CD8-positive, alpha-beta memory T cell (primary cell): ENCODE results near the gene PSMD11. TPM values are rescaled to one million over a fixed set of nuclear protein-coding genes. Genes with fewer than 3 reads are reported as not detected.
"Not testable (repeated sequence)": the region's sequence is repeated elsewhere in the genome, so short reads cannot be mapped to it uniquely, and the experiment has no call there.

ENCODE experiments used
- CTCF ChIA-PET: fragments of 350-600 bp; sonication (Branson Sonifier 250); formaldehyde crosslinking; loops from one replicate; lab custom pipeline; 2021; ENCODE audit warnings: antibody characterized with exemption; lab: Charles Lee
- POLR2A ChIA-PET: fragments of 350-600 bp; sonication (Branson Sonifier 250); formaldehyde crosslinking; loops from one replicate; lab custom pipeline; 2021; ENCODE audit warnings: antibody characterized with exemption; lab: Charles Lee
- DNase-seq, 5 donors: peaks; one replicate each; pipeline versions ENCODE4 v3.0.0 to v3.0.0-alpha.2; 2020 to 2022; ENCODE audit warnings: mixed read lengths in 1 of 5
- H3K27ac ChIP-seq: one replicate; pipeline ENCODE4 v1.7.0; 2013; ENCODE audit warnings: low read depth, mild to moderate bottlenecking, low read length, moderate library complexity
- H3K27me3 ChIP-seq: 2 replicates; pipeline ENCODE4 v1.7.0; 2013; ENCODE audit warnings: low read length, mild to moderate bottlenecking; ENCODE audit not compliant: insufficient read depth, poor library complexity, severe bottlenecking
- H3K36me3 ChIP-seq: 2 replicates; pipeline ENCODE4 v1.7.0; 2013; ENCODE audit warnings: mild to moderate bottlenecking, low read length, moderate library complexity; ENCODE audit not compliant: insufficient read depth
- H3K4me1 ChIP-seq: 2 replicates; pipeline ENCODE4 v1.7.0; 2013; ENCODE audit warnings: mild to moderate bottlenecking, low read length, moderate library complexity; ENCODE audit not compliant: insufficient read depth
- H3K4me3 ChIP-seq: 2 replicates; pipeline ENCODE4 v1.7.0; 2013; ENCODE audit warnings: mild to moderate bottlenecking, low read length
- H3K9me3 ChIP-seq: 2 replicates; pipeline ENCODE4 v1.7.0; 2013; ENCODE audit warnings: mild to moderate bottlenecking, low read length
- H3K27ac Mint-ChIP-seq, 8 donors: one replicate each; pipeline ENCODE4 v1.8.0; 2020 to 2021; ENCODE audit warnings: mixed read lengths in 8 of 8, mild to moderate bottlenecking in 6 of 8, inconsistent platforms in 3 of 8, moderate library complexity in 3 of 8
- H3K27me3 Mint-ChIP-seq, 2 donors: one replicate each; pipeline ENCODE4 v1.8.0; 2020 to 2021; ENCODE audit warnings: mixed read lengths in 2 of 2, mild to moderate bottlenecking in 1 of 2, moderate library complexity in 1 of 2
- H3K36me3 Mint-ChIP-seq, 3 donors: one replicate each; pipeline ENCODE4 v1.8.0; 2020 to 2021; ENCODE audit warnings: mixed read lengths in 3 of 3, inconsistent platforms in 1 of 3, mild to moderate bottlenecking in 1 of 3
- H3K4me1 Mint-ChIP-seq, 3 donors: one replicate each; pipeline ENCODE4 v1.8.0; 2020 to 2021; ENCODE audit warnings: mixed read lengths in 3 of 3, inconsistent platforms in 1 of 3, mild to moderate bottlenecking in 1 of 3
- H3K4me3 Mint-ChIP-seq, 7 donors: one replicate each; pipeline ENCODE4 v1.8.0; 2020 to 2021; ENCODE audit warnings: mixed read lengths in 7 of 7, mild to moderate bottlenecking in 6 of 7, moderate library complexity in 4 of 7, inconsistent platforms in 2 of 7
- H3K9me3 Mint-ChIP-seq, 5 donors: one replicate each; pipeline ENCODE4 v1.8.0; 2020 to 2022; ENCODE audit warnings: mixed read lengths in 5 of 5, mild to moderate bottlenecking in 3 of 5, moderate library complexity in 2 of 5, inconsistent platforms in 1 of 5
- polyA plus RNA-seq: library from polyadenylated mRNA; unstranded; fragments of 300-500 nt; fragmentation: Illumina TruSeq; gene quantifications from one replicate; pipeline ENCODE4 v1.2.3, GENCODE V29; 2021
- total RNA-seq, 2 experiments: library from RNA; stranded (reverse); gene quantifications; one replicate each; pipeline ENCODE4 v1.2.3, GENCODE V29; 2021

Gene PSMD11
- total and polyA plus RNA-seq, 3 experiments from 2014 or later: 145 to 187 (median 175) TPM

- no peaks in the 10 kb centered on the region for H3K9me3 ChIP-seq
- Mint-ChIP-seq H3K27ac (no peak overlapping the region), H3K36me3 (peaks cover 0 to 10% (median 0%) of the 10 kb centered on the region in 3 donors), H3K27me3 (peaks cover 0 to 4% of the 10 kb centered on the region in 2 donors), H3K4me3 (peak overlapping the region in 2 of 7 donors; percentile 3 to 18), H3K4me1 (peaks cover 23 to 28% (median 25%) of the 10 kb centered on the region in 3 donors), H3K9me3 (no peaks in the 10 kb centered on the region)
- H3K27me3 ChIP-seq: no peaks in the 10 kb centered on the region
- POLR2A ChIA-PET: no interaction called here
- H3K36me3 ChIP-seq: no peaks in the 10 kb centered on the region
- CTCF ChIA-PET: interaction anchor here (1.3 kb wide), 1 partner anchor 9 kb away, joined by 3 read pairs; no protein-coding TSS in a partner anchor
- no peak overlapping the region for H3K27ac ChIP-seq
- DNase-seq: no peak
- H3K4me3 ChIP-seq: no peak overlapping the region
- peaks cover 22% of the 10 kb centered on the region for H3K4me1 ChIP-seq
These were observed 2.4 kb upstream of the PSMD11 start for GRCh38 chr17:32441886-32442285.

GRCh38 chr17:32443827-32444300 lies 446 bp upstream of the PSMD11 start:
- Mint-ChIP-seq H3K9me3 (no peaks in the 10 kb centered on the region), H3K4me3 (peak overlapping the region; percentile 78 to 92 (median 89)), H3K4me1 (peaks cover 32 to 36% (median 36%) of the 10 kb centered on the region in 3 donors), H3K27ac (peak overlapping the region; percentile 66 to 95 (median 74)), H3K36me3 (peaks cover 0 to 27% (median 1%) of the 10 kb centered on the region in 3 donors), H3K27me3 (peaks cover 0 to 4% of the 10 kb centered on the region in 2 donors)
- ChIA-PET CTCF (interaction anchor here (0.7 to 4.4 kb wide), 25 partner anchors 8 to 434 kb away, joined by 3 to 40 read pairs (median 5); no protein-coding TSS in a partner anchor), POLR2A (interaction anchor here (0.8 to 1.2 kb wide), 5 partner anchors 41 to 103 kb away, joined by 3 to 8 read pairs (median 4); no protein-coding TSS in a partner anchor)
- no peaks in the 10 kb centered on the region for H3K27me3 ChIP-seq
- no peaks in the 10 kb centered on the region for H3K9me3 ChIP-seq
- no peak overlapping the region for H3K27ac ChIP-seq
- H3K36me3 ChIP-seq: no peaks in the 10 kb centered on the region
- DNase-seq: no peak
- peaks cover 27% of the 10 kb centered on the region for H3K4me1 ChIP-seq
- H3K4me3 ChIP-seq: peak overlapping the region; percentile 85

GRCh38 chr17:32445074-32445415 lies 735 bp downstream of the PSMD11 start:
- peak in 3 of 5 donors; percentile 1 to 15 (median 3) for DNase-seq
- H3K27ac ChIP-seq: peak overlapping the region; percentile 76
- peaks cover 39 to 45% (median 43%) of the 10 kb centered on the region in 3 donors for H3K4me1 Mint-ChIP-seq
- peaks cover 0 to 2% of the 10 kb centered on the region in 2 donors for H3K27me3 Mint-ChIP-seq
- peak overlapping the region; percentile 78 to 92 (median 89) for H3K4me3 Mint-ChIP-seq
- CTCF ChIA-PET: interaction anchor here (1.1 to 4.4 kb wide), 14 partner anchors 9 to 432 kb away, joined by 3 to 40 read pairs (median 6); no protein-coding TSS in a partner anchor
- H3K4me1 ChIP-seq: peaks cover 27% of the 10 kb centered on the region
- H3K27me3 ChIP-seq: no peaks in the 10 kb centered on the region
- peak overlapping the region; percentile 4 to 95 (median 84) for H3K27ac Mint-ChIP-seq
- no peaks in the 10 kb centered on the region for H3K9me3 ChIP-seq
- no peaks in the 10 kb centered on the region for H3K9me3 Mint-ChIP-seq
- no peaks in the 10 kb centered on the region for H3K36me3 ChIP-seq
- H3K4me3 ChIP-seq: peak overlapping the region; percentile 85
- POLR2A ChIA-PET: no interaction called here
- H3K36me3 Mint-ChIP-seq: peaks cover 0 to 38% (median 8%) of the 10 kb centered on the region in 3 donors

GRCh38 chr17:32445497-32445896 lies 1.2 kb downstream of the PSMD11 start:
- peaks cover 0 to 2% of the 10 kb centered on the region in 2 donors for H3K27me3 Mint-ChIP-seq
- peaks cover 39 to 47% (median 45%) of the 10 kb centered on the region in 3 donors for H3K4me1 Mint-ChIP-seq
- H3K27ac Mint-ChIP-seq: peak overlapping the region; percentile 4 to 95 (median 84)
- DNase-seq: no peak
- ChIA-PET CTCF (interaction anchor here (1.2 to 4.4 kb wide), 5 partner anchors 12 to 81 kb away, joined by 3 to 40 read pairs (median 5); no protein-coding TSS in a partner anchor), POLR2A (no interaction called here)
- no peaks in the 10 kb centered on the region for H3K36me3 ChIP-seq
- H3K4me1 ChIP-seq: peaks cover 27% of the 10 kb centered on the region
- no peaks in the 10 kb centered on the region for H3K9me3 ChIP-seq
- H3K36me3 Mint-ChIP-seq: peaks cover 0 to 40% (median 10%) of the 10 kb centered on the region in 3 donors
- peak overlapping the region; percentile 78 to 92 (median 89) for H3K4me3 Mint-ChIP-seq
- H3K27ac ChIP-seq: peak overlapping the region; percentile 76
- peak overlapping the region; percentile 85 for H3K4me3 ChIP-seq
- H3K9me3 Mint-ChIP-seq: no peaks in the 10 kb centered on the region
- no peaks in the 10 kb centered on the region for H3K27me3 ChIP-seq

GRCh38 chr17:32445971-32446370 lies 1.7 kb downstream of the PSMD11 start:
- Mint-ChIP-seq H3K4me1 (peaks cover 40 to 51% (median 47%) of the 10 kb centered on the region in 3 donors), H3K36me3 (peaks cover 0 to 44% (median 11%) of the 10 kb centered on the region in 3 donors), H3K27me3 (peaks cover 0 to 2% of the 10 kb centered on the region in 2 donors), H3K4me3 (peak overlapping the region; percentile 78 to 92 (median 89)), H3K9me3 (no peaks in the 10 kb centered on the region), H3K27ac (peak overlapping the region in 6 of 8 donors; percentile 17 to 95 (median 87))
- ChIA-PET POLR2A (no interaction called here), CTCF (interaction anchor here (1.5 to 4.4 kb wide), 2 partner anchors 10 to 16 kb away, joined by 3 to 40 read pairs; no protein-coding TSS in a partner anchor)
- Histone ChIP-seq H3K27ac (no peak overlapping the region), H3K36me3 (peaks cover 2% of the 10 kb centered on the region), H3K4me3 (no peak overlapping the region), H3K27me3 (no peaks in the 10 kb centered on the region), H3K4me1 (peaks cover 27% of the 10 kb centered on the region), H3K9me3 (no peaks in the 10 kb centered on the region)
- no peak for DNase-seq

GRCh38 chr17:32446949-32447348 lies 2.6 kb downstream of the PSMD11 start:
- Mint-ChIP-seq H3K27ac (peak overlapping the region in 2 of 8 donors; percentile 3 to 17), H3K4me3 (peak overlapping the region in 2 of 7 donors; percentile 38 to 81), H3K27me3 (peaks cover 0 to 2% of the 10 kb centered on the region in 2 donors), H3K36me3 (peaks cover 0 to 53% (median 11%) of the 10 kb centered on the region in 3 donors), H3K9me3 (no peaks in the 10 kb centered on the region), H3K4me1 (peaks cover 45 to 56% (median 53%) of the 10 kb centered on the region in 3 donors)
- Histone ChIP-seq H3K4me3 (no peak overlapping the region), H3K27ac (no peak overlapping the region), H3K27me3 (no peaks in the 10 kb centered on the region), H3K4me1 (peaks cover 27% of the 10 kb centered on the region), H3K9me3 (no peaks in the 10 kb centered on the region), H3K36me3 (peaks cover 9% of the 10 kb centered on the region)
- CTCF ChIA-PET: interaction anchor here (1.5 to 4.4 kb wide), 2 partner anchors 9 to 15 kb away, joined by 3 to 40 read pairs; no protein-coding TSS in a partner anchor
- POLR2A ChIA-PET: no interaction called here
- DNase-seq: no peak

- peaks cover 2 to 81% (median 21%) of the 10 kb centered on the region in 3 donors for H3K36me3 Mint-ChIP-seq
These were observed 5.7 kb downstream of the PSMD11 start for GRCh38 chr17:32449963-32450362.

GRCh38 chr17:32450379-32450778 lies 6.1 kb downstream of the PSMD11 start:
- H3K27me3 ChIP-seq, POLR2A ChIA-PET: not testable (repeated sequence)

More at GRCh38 chr17:32449963-32450362, 5.7 kb downstream of the PSMD11 start:
- ChIA-PET CTCF (interaction anchor here (1.5 to 2.4 kb wide), 2 partner anchors 12 to 33 kb away, joined by 4 to 17 read pairs; no protein-coding TSS in a partner anchor), POLR2A (no interaction called here)
- H3K4me1 Mint-ChIP-seq: peaks cover 56 to 77% (median 69%) of the 10 kb centered on the region in 3 donors
- no peaks in the 10 kb centered on the region for H3K27me3 Mint-ChIP-seq
- Histone ChIP-seq H3K27me3 (no peaks in the 10 kb centered on the region), H3K36me3 (peaks cover 28% of the 10 kb centered on the region), H3K9me3 (no peaks in the 10 kb centered on the region), H3K4me1 (peaks cover 23% of the 10 kb centered on the region), H3K27ac (no peak overlapping the region), H3K4me3 (no peak overlapping the region)
- H3K27ac Mint-ChIP-seq: peak overlapping the region in 2 of 8 donors; percentile 12 to 58
- no peaks in the 10 kb centered on the region for H3K9me3 Mint-ChIP-seq
- no peak for DNase-seq
- no peak overlapping the region for H3K4me3 Mint-ChIP-seq

More at GRCh38 chr17:32450379-32450778, 6.1 kb downstream of the PSMD11 start:
- DNase-seq, CTCF ChIA-PET, H3K27me3 Mint-ChIP-seq, H3K9me3 Mint-ChIP-seq, H3K4me3 Mint-ChIP-seq, H3K27ac ChIP-seq, H3K9me3 ChIP-seq, H3K4me3 ChIP-seq: not testable (repeated sequence)
- H3K27ac Mint-ChIP-seq: peak overlapping the region in 1 of 8 donors; percentile 30
- H3K4me1 Mint-ChIP-seq: peaks cover 52 to 73% (median 65%) of the 10 kb centered on the region in 3 donors
- peaks cover 6 to 82% (median 24%) of the 10 kb centered on the region in 3 donors for H3K36me3 Mint-ChIP-seq
- peaks cover 32% of the 10 kb centered on the region for H3K36me3 ChIP-seq
- H3K4me1 ChIP-seq: peaks cover 19% of the 10 kb centered on the region
